ENCODE data around the gene KLHDC3.
A peak's percentile ranks its signal among the peaks of the same experiment; 100 is the strongest.
"Not testable (repeated sequence)": the region's sequence is repeated elsewhere in the genome, so short reads cannot be mapped to it uniquely, and the experiment has no call there.

The KLHDC3 gene

DNA sequence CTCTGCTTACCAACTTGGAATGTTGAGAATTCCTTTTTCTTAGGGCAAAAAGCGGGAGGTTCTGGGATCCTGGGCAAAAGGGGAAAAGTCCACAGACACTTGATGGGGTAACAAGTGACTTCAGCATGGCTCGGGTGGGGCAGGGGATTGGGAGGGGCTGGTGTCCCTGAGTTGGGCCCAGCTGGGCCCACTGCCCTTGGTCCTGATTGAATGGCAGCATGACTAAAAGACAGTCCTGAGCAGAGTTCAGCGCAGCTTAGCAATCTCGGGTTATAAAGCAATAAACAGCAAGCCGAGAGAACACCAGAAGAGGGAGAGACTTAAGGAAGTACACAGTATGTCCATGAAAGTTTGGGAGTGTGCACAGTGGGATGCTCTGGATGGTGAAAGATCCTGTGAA, 24.1 kb upstream of the KLHDC3 start:
- no peak for DNase-seq

DNA sequence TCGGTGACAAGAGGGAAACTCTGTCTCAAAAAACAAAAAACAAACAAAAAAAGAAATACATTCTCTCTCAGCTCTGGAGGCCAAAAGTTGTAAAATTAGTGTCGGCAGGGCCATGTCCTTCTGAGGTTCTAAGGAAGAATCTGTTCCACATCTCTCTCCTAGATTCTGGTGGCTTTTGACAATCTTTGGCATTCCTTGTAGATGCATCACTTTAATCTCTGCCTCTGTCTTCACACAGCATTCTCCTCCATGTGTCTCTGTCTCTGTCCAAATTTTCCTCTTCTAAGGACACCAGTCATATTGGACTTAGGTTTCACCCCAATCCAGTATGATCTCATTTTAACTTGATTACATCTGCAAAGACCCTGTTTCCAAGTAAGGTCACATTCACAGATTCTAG, 20.6 kb upstream of the KLHDC3 start:
- no peak for DNase-seq

DNA sequence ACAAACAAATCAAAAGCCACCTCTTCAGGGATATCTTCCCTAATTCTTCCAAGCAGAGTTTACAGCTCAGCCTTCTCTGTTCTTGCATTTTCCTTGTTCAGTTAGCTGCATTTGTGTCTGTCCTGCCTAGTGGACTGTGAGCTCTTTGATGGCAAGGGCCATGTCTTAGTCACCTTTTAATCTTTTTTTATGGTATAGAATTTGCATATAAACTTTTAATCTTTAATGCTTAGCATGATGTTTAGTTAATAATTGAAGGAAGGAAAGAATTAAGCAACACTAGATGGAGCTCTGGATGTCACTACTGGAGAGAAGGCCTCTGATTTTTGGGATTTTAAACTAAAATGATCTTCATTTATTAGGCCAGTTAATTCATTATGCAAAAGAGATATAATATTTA, 17.5 kb upstream of the KLHDC3 start:
- DNase-seq, result no peak

DNA sequence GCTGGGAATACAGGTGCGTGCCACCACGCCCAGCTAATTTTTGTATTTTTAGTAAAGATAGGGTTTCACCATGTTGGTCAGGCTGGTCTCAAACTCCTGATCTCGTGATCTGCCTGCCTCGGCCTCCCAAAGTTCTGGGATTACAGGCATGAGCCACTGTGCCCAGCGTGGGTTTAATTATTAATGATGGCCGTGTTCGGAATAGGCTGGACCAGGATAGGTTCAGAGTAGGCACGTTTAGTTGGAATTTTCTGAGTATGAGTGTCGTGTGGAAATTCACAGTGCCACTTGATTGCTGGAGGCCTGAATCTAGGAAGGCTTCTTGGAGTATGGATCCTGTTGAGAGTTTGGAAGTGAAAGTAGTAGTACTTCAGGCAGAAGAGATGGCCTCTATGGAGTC, 15.8 kb upstream of the KLHDC3 start:
- DNase-seq, result not testable (repeated sequence)

DNA sequence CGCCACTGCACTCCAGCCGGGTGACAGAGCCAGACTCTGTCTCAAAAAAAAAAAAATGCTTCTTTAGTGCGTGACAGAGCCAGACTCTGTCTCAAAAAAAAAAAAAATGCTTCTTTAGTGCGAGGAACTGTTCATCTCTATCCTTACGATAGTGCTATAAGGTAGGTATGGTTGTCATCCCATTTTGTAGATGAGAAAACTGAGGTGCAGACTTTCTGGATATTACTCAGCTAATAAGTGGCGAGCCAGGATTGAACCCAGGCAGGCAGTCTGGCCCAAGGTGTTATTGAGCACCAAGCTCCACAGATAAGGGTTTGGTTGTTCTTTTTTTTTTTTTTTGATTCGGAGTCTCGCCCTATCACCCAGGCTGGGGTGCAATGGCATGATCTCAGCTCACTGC, 12.2 kb upstream of the KLHDC3 start:
- DNase-seq, result no peak

DNA sequence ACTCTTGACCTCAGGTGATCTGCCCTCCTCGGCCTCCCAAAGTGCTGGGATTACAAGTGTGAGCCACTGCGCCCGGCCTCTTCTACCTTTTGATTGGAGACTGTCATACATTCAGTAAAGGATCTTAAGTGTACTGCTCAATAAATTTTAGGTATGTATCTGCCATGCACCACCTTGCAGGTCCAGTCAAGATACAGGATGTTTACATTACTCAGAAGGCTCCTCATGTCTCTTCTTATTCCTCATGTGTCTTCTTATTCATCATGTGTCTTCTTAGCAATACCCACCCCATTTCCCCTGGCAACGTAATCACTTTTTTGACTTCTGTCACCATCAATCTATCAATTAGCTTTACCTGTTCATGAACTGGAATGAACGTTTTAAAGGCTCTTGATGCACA, 8.2 kb upstream of the KLHDC3 start:
- no peak for DNase-seq

DNA sequence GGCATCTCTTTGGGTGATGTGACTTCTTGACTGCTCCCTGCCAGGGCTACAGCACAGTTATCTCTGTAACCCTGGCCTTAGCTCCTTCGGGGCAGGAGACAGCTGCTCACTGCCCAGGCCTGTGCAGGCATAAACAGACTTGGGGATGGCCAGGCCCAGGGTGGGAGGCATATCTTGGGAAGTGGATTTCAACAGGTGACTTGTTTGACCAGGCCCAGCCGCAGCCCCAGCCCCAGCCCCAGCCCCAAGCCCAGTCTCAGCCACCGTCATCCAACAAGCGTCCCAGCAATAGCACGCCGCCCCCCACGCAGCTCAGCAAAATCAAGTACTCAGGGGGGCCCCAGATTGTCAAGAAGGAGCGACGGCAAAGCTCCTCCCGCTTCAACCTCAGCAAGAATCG, 7.8 kb upstream of the KLHDC3 start:
- DNase-seq, result no peak

DNA sequence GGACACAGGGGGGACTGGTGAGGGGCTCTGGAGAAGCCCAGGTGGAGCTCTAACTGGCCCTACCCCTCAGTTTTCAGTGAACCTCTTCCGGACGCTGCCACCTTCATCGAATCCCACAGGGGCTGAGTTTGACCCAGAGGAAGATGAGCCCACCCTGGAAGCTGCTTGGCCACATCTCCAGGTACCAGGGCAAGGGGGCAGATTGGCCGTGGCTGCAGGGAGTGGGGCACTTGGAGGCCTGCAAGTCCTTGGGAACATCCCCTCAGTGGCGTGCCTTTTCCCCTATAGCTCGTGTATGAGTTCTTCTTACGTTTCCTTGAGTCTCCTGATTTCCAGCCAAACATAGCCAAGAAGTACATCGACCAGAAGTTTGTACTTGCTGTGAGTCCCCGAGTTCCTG, 6.9 kb upstream of the KLHDC3 start:
- DNase-seq, result no peak

DNA sequence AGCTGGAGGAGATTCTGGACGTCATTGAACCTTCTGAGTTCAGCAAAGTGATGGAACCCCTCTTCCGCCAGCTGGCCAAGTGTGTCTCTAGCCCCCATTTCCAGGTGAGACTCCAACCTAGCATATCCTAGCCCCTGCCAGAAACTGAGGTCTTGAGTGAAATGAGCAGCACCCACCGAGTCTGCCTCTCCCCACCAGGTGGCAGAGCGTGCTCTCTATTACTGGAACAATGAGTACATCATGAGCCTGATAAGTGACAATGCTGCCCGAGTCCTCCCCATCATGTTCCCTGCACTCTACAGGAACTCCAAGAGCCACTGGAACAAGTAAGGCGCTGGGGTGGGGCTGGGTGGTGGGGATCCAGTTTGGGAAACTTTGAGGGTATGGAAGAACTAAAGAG, 4.9 kb upstream of the KLHDC3 start:
- DNase-seq, result peak; percentile 63

DNA sequence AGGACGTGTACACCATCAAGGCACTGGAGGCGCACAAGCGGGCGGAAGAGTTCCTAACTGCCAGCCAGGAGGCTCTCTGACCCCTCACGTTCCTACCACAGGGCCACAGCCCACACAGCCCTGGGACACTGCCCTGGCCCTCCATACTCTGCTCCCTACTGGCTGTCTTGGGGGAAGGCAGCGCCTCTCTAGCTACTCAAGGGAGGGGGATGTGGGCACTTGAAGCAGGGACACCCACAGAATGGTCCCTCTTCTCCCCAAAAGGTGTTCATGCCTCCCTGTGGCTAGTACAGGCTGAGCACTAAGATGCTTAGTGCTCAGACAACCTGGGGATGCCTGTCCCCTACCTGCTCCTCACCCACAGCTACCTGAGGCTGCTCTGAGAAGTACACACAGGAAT, 2.8 kb upstream of the KLHDC3 start:
- no peak for DNase-seq

DNA sequence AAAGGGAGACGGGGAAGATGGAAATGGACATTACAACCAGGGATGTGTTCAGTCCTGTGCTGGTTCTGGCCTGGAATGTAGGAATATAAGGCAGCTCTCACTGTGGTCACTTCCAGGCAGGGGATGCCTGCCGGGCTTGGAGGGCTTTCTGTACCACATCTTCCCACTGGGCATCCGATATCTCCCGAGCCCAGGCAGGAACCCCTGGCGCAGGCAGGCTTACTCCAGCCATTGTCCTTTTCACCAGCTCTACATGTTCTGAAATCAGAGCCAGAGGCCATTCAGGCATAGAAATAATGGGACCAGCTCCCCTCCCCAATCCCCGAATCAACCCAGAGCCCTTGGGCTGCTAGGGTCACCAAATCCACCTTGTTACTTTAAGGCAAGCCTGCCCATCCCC, 1.7 kb upstream of the KLHDC3 start:
- no peak for DNase-seq

DNA sequence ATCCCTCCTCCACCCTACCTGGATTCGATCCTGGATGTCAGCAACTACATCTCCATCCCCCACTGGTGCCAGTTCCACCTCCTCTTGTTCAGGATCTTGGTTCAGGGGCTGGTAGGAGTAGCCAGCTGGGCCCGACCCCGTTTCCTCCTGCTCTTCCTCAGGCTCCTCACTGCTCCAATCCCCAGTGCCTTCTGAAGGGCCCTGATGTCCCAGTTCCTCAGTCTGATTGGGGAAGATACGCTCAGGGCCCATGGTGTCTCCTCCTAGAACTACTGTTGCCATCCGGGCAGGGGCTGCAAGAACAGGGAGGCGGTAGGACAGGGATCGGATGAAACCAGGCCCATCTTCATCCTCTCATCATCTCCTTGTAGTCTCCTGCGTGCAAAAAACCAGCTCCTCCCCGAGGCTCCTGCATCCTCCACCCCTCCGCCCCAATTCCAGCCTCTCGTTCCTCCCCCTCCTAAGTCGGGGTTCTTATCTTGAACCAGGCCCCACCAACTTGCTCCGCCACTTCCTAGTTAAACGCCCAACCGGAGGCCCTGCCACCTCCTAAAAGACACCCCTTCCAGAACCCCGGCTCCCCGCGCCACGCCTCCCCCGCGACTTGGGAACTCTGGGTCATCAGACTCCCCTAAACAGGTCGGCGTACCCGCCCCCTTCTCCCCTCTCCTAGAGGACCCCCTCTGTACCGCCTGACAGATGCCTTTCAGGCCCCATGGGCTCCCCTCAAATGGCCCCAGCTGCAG, 779 bp upstream of the KLHDC3 start:
- DNase-seq, result no peak

DNA sequence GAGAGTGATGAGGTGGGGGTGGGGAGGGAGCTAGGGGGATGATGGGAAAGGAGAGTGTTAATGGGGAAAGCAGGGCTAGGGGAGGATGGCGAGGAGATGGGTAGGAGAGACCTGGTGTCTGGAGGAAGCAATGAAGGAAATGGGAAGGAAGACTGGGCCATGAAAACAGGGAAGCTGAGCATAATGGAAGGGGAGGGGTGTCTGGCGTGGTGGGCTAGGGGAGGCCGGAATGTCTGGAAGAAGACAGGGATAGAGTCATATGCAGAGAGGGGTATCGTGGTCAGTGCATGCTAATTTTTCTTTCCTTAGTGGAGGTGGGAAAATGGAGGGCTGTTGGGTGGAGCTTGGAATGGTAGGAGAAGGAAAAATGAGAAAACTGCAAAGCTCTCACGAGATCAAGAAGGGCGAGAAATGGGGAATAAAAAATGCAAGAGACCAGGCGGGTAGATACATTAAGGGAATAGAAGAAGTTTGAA, 423 bp downstream of the KLHDC3 start:
- no peak for DNase-seq

DNA sequence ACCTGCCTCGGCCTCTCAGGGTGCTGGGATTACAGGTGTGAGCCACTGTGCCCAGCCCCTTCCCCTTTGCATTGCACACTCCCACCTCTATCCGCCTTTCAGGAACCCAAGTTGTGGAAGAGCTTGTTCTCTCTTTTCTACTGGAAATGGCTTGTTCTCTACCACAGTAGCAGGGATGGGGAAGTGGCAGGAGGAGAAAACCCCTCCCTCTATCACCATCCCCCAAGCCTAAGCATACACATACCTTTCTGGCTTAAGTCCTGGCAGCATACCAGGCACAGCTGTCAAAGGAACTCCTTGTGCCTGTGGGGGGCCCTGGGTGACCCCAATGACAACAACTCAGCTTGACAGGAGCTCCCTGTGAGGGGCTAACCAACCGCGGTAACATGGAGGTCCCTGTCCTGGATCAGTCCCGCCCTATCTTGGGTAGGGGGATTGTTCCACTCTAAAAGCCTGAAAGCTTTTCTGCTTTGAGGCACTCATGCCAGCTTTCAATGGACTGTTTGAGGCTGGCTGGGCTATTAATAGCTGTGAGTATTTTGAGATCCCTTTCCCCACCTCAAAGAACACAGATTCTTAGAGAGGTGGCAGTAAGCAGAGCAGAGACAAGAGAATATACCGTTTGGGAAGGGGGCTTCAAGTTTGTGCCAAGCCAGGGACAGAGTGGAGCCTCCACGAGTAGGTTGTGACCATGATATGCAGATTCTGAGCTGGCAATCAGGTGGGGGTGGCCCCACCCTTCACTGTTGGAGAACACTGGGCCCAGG, 2.3 kb downstream of the KLHDC3 start:
- no peak for DNase-seq

DNA sequence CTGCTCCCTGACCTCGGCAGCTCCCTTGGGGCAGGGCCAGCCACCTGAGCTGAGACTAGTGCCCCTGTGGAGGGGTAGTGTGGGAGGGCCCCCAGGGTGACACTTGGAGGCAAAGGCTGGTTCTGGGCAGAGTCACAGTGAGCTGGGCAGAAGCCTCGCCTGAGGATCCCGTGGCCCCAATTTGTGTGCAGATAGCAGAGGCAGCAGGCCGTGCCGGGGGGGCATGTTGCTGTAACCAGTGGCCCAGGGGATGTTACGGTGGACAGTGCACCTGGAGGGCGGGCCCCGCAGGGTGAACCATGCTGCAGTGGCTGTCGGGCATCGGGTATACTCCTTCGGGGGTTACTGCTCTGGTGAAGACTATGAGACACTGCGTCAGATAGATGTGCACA, 2.9 kb downstream of the KLHDC3 start:
- DNase-seq, result no peak

DNA sequence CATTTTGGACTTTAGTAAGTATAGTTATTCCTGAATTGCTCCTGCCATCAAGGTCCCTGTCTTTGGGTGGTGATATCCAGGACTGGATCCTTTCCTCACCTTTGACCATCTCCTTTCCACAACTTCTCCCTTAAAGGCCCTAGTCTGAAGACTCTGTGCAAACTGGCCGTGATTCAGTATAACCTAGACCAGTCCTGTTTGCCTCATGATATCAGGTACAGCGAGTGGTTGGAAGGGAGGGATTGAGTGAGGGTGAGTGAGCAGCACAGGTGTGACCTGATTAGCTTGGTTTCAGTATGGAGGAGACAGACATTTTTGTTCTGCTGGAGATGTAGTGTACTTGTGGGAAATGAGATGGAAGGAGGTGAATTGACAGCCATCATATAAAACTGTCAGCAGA, 5.1 kb downstream of the KLHDC3 start:
- no peak for DNase-seq

DNA sequence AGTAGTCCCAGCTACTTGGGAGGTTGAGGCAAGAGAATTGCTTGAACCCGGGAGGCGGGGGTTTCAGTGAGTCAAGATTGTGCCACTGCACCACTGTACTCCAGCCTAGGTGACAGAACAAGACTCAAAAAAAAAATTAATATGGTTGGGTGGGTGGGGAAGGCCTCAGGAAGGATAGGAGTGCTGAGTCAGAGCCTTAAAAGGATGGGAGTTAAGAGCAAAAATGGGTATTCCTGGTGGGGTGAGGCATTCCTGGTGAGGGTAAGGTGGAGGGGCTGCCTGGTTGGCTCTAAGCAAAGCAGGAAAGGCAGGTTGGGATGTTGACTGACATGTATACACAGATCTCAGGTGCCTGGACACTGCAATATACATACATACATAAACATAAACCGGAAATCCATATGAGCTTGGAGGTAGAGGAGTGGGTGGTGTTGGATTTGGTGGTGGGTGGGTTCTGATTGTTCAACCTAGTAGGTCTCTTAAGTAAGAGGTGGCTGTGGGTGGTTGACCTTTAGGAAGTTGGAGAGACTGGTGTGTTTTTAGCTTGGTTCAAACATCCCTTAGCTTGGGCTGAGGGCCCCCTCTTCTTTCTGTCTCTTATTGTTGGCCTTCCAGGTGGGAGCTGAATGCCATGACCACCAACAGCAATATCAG, 6.1 kb downstream of the KLHDC3 start:
- DNase-seq, result no peak

DNA sequence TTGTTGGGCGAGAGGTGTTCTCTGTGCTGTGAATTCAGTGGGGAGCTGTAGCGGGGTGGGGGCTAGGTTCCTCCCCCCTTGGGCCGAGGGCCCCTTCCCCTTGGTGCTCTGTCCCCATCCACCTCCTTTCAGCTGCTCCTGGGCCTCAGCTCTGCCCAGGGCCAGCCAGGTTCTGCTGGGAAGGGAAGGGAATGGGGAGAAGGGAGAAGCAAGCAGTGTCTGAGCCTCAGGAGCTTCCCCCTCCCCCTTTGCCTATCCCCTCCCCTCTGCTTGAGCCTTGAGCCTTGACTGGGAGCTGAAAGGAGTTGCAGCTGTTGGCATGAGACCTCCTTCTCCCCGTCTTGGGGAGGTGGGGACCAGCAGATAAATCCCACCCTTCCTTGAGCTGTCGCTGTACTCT, 6.8 kb downstream of the KLHDC3 start:
- no peak for DNase-seq

DNA sequence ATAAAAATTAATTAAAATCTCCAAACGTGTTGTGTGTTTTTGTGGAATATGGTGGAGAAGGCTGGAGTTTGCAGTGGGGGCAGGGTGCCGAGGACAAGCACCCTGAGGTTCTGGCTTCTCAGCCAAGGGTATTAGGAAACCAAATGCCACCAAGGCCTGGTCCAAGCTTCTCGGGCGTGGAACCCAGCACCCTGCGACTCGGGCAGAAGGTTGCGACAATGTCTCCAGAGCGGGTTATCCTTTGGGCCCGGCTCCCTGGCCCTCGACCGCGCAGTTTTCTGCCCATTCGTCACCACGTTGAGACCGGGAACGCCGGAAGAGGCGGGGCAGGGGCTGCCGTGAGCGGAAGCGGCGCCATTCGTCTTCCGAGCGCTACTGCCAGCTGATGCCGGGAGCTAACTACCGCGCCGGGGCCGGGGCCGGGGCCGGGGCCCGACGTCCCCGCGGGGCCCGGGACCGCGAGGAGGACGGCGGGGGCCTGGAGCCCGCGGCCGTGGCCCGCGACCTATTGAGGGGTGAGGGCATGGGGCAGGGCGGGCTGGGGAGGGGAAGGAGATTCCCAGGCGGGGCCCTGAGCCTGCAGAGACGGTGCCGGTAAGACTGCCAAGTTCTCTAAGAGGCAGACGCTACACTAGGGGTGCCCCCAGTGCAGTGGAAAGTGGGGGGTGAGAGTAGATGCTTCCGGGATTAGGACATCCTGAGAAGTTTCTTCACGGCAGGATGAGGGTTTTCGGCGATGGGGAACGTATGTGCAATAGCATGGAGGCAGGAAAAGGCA, 7.4 kb downstream of the KLHDC3 start, which contains the start of gene RRP36:
TSS of gene RRP36 (plus strand) at position 354 of the 778 bp plus-strand sequence. CDS start at position 386, 32 bp downstream.
- DNase-seq, result peak; percentile 90

DNA sequence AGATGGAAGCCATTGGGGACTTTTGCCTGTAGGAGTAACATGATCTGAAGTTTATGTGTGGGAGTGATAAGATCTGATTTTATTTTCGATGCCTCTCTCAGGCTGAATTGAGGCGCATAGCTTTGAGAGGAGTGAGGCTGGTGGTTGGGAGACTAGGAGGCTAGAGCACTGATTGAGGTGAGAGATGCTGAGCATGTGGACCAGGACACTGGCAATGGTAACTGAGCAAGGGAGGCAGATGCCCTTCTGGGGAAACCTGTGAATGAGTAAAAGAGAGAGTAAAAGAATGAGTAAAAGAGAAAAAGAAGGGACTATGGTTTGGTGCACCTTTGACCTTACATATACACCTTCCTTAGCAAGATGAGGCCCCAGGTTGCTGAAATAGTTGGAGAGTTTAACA, 10.4 kb downstream of the KLHDC3 start:
- DNase-seq, result no peak

DNA sequence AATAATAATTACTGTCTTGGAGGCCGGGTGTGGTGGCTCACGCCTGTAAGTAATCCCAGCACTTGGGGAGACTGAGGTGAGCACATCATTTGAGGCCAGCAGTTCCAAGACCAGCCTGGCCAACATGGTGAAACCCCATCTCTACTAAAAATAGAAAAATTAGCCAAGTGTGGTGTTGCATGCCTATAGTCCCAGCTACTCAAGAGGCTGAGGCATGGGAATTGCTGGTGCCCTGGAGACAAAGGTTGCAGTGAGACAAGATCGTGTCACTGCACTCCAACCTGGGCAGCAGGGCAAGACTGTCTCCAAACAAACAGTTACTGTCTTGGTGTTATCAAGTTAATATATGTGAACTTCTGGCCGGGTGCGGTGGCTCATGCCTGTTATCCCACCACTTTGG, 12.3 kb downstream of the KLHDC3 start:
- no peak for DNase-seq

DNA sequence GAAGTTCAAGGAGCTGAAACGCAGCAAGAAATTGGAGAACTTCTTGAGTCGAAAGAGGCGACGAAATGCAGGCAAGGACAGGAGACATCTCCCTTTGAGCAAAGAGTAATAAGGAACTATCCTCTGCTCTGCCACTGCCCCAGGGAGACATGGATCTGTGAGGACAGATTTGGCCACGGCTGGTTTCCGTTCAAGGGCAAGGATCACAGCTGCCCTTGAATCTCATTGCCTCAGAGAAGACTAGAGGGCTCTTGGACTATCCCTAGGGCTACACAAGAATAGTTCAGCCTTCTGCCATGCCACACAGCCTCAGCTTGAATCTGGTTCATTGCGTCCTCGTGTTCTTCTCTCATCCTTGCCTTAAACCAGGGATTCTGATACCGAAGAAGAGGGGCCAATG, 15.1 kb downstream of the KLHDC3 start:
- no peak for DNase-seq

DNA sequence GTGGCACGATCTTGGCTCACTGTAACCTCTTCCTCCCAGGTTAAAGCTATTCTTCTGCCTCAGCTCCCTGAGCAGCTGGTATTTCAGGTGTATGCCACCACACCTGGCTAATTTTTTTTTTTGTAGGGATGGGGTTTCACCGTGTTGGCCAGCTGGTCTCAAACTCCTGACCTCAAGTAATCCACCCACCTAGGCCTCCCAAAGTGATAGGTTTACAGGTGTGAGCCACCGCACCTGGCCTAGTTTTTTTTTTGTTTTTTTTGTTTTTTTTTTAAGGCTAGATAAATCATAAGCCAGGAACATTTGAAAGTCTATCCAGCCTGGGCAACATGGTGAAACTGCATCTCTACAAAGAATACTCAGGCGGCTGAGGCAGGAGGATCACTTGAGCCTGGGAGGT, 18.3 kb downstream of the KLHDC3 start:
- DNase-seq, result no peak
